OCI-LY1 (cell line): ENCODE data around the gene POLD2.
A peak's percentile ranks its signal among the peaks of the same experiment; 100 is the strongest.

Experiments used
- H2AFZ ChIP-seq: fragments of 200-600 bp; sonication (generic), shearing (Covaris generic); 2 replicates; pipeline ENCODE4 v1.6.0; 2014; ENCODE audit warnings: antibody characterized with exemption, mild to moderate bottlenecking, low read length
- H3F3A ChIP-seq: fragments of 200-600 bp; sonication (generic), shearing (Covaris generic); 2 replicates; pipeline ENCODE4 v1.6.0; 2014; ENCODE audit warnings: mild to moderate bottlenecking, antibody characterized with exemption, low read length, moderate library complexity; ENCODE audit not compliant: insufficient read depth
- H3K27ac ChIP-seq: fragments of 200-600 bp; sonication (generic); 2 replicates; pipeline ENCODE4 v1.5.1; 2014; ENCODE audit warnings: low read length, mixed run types, mild to moderate bottlenecking, low read depth; ENCODE audit not compliant: poor library complexity, severe bottlenecking
- H3K27me3 ChIP-seq: fragments of 200-600 bp; sonication (generic); 2 replicates; pipeline ENCODE4 v1.6.0; 2014; ENCODE audit warnings: antibody characterized with exemption, mild to moderate bottlenecking, low read length, moderate library complexity; ENCODE audit not compliant: insufficient read depth
- H3K36me3 ChIP-seq: fragments of 200-600 bp; sonication (generic); 2 replicates; pipeline ENCODE4 v1.6.1; 2014; ENCODE audit warnings: mild to moderate bottlenecking, antibody characterized with exemption, low read length, moderate library complexity, mixed read lengths; ENCODE audit not compliant: insufficient read depth
- H3K4me1 ChIP-seq: fragments of 200-600 bp; sonication (generic); 2 replicates; pipeline ENCODE4 v1.5.1; 2014; ENCODE audit warnings: mild to moderate bottlenecking, low read length, moderate library complexity; ENCODE audit not compliant: insufficient read depth, severe bottlenecking
- H3K4me2 ChIP-seq: fragments of 200-600 bp; sonication (generic), shearing (Covaris generic); 2 replicates; pipeline ENCODE4 v1.6.1; 2014; ENCODE audit warnings: low read length
- H3K4me3 ChIP-seq: fragments of 200-600 bp; sonication (generic); 2 replicates; pipeline ENCODE4 v1.5.1; 2014; ENCODE audit warnings: low read length, low read depth, mild to moderate bottlenecking, mixed read lengths; ENCODE audit not compliant: poor library complexity, severe bottlenecking
- H3K79me2 ChIP-seq: fragments of 200-600 bp; shearing (Covaris generic); 2 replicates; pipeline ENCODE4 v1.6.1; 2016; ENCODE audit warnings: mixed run types, low read length, mixed read lengths; ENCODE audit not compliant: insufficient read depth
- H3K9ac ChIP-seq: fragments of 200-600 bp; sonication (generic), shearing (Covaris generic); 2 replicates; pipeline ENCODE4 v1.6.1; 2014; ENCODE audit warnings: mild to moderate bottlenecking, low read length, mixed read lengths
- H3K9me2 ChIP-seq: fragments of 200-600 bp; sonication (generic), shearing (Covaris generic); 2 replicates; pipeline ENCODE4 v1.6.1; 2014; ENCODE audit warnings: low read depth, mild to moderate bottlenecking, low read length, mixed read lengths
- H3K9me3 ChIP-seq: fragments of 200-600 bp; shearing (Covaris generic); 2 replicates; pipeline ENCODE4 v1.6.1; 2014; ENCODE audit warnings: low read length, mixed read lengths
- H4K20me1 ChIP-seq: fragments of 200-600 bp; sonication (generic), shearing (Covaris generic); 2 replicates; pipeline ENCODE4 v1.6.0; 2016; ENCODE audit warnings: mild to moderate bottlenecking, low read length; ENCODE audit not compliant: insufficient read depth
- CTCF ChIP-seq: fragments of 200-600 bp; sonication (generic), shearing (Covaris generic); IDR thresholded peaks from 2 replicates; pipeline ENCODE4 v1.5.1; 2017; ENCODE audit warnings: mild to moderate bottlenecking, antibody characterized with exemption, low read length, moderate library complexity, mixed read lengths
- EZH2 ChIP-seq: fragments of 200-600 bp; sonication (generic), shearing (Covaris generic); IDR thresholded peaks from 2 replicates; pipeline ENCODE4 v1.8.0; 2017; ENCODE audit warnings: borderline replicate concordance, mixed run types, mild to moderate bottlenecking, antibody characterized with exemption, low read length, moderate library complexity, mixed read lengths

Gene POLD2

DNA sequence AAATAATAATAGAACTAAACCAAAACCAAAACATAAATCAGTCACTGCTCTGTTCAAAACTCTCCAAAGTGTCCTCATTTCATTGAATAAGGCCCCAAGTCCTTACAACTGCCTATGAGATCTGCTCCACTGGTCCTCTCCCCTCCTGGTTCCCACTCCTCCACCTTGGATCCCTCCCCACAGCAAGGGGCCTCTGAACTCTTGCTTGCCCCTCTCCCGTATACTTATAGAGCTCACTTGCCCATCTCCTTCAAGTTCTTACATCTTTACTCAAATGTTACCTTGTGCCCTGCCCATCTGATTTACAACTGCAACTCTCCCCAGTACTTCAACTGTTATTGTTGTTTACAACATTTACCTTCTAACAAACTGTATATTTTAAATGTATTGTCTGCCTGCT, 819 bp downstream of the POLD2 start:
- H3K4me1 ChIP-seq, result peaks cover 38% of the 10 kb centered on the region
- peaks cover 31% of the 10 kb centered on the region for H3K79me2 ChIP-seq
- H2AFZ ChIP-seq, result no peak overlapping the region

GRCh38 chr7:44121761-44122420, 1.5 kb downstream of the POLD2 start:
- no peaks in the 10 kb centered on the region for H3K9me3 ChIP-seq
- peaks cover 5% of the 10 kb centered on the region; the same call in 1 of the 2 replicates for H3F3A ChIP-seq
- peaks cover 54% of the 10 kb centered on the region for H3K36me3 ChIP-seq
- peaks cover 34% of the 10 kb centered on the region for H3K4me1 ChIP-seq
- no peaks in the 10 kb centered on the region for H3K27me3 ChIP-seq
- no peak overlapping the region for H2AFZ ChIP-seq
- peaks cover 31% of the 10 kb centered on the region for H3K79me2 ChIP-seq
- peak overlapping the region; percentile 88 for H3K4me2 ChIP-seq
- H3K27ac ChIP-seq, result peak overlapping the region; percentile 6
- no peak for TF ChIP-seq CTCF
- no peak for TF ChIP-seq EZH2
- H3K9me2 ChIP-seq, result no peaks in the 10 kb centered on the region
- H4K20me1 ChIP-seq, result no peaks in the 10 kb centered on the region
- peak overlapping the region; percentile 72 for H3K4me3 ChIP-seq
- H3K9ac ChIP-seq, result peak overlapping the region; percentile 83

More for the DNA sequence above, 819 bp downstream of the POLD2 start:
- no peak for TF ChIP-seq EZH2
- TF ChIP-seq CTCF, result no peak
- Histone ChIP-seq H3K4me2 (peak overlapping the region; percentile 88), H4K20me1 (no peaks in the 10 kb centered on the region), H3K27me3 (no peaks in the 10 kb centered on the region), H3K27ac (peak overlapping the region; percentile 6), H3K9ac (peak overlapping the region; percentile 83), H3F3A (peaks cover 5% of the 10 kb centered on the region; the same call in 1 of the 2 replicates), H3K9me3 (no peaks in the 10 kb centered on the region), H3K9me2 (no peaks in the 10 kb centered on the region), H3K4me3 (peak overlapping the region; percentile 72), H3K36me3 (peaks cover 47% of the 10 kb centered on the region)

GRCh38 chr7:44120395-44120794, 3.0 kb downstream of the POLD2 start:
- no peak for TF ChIP-seq EZH2
- no peak for TF ChIP-seq CTCF
- Histone ChIP-seq H3K9ac (no peak overlapping the region), H3K9me2 (no peaks in the 10 kb centered on the region), H3K4me1 (peaks cover 34% of the 10 kb centered on the region), H4K20me1 (no peaks in the 10 kb centered on the region), H3F3A (peaks cover 4% of the 10 kb centered on the region; the same call in 1 of the 2 replicates), H3K27ac (no peak overlapping the region), H3K79me2 (peaks cover 31% of the 10 kb centered on the region), H3K4me2 (no peak overlapping the region), H3K36me3 (peaks cover 68% of the 10 kb centered on the region), H3K27me3 (no peaks in the 10 kb centered on the region), H3K4me3 (no peak overlapping the region), H3K9me3 (no peaks in the 10 kb centered on the region), H2AFZ (no peak overlapping the region)
